ENCODE data around the gene ABTB2. TPM values are rescaled to one million over a fixed set of nuclear protein-coding genes. Genes with fewer than 3 reads are reported as not detected.

The ABTB2 gene
- total RNA-seq, 1 donor from 2014 or later: 3.2 TPM

- ATAC-seq (no peak), DNase-seq (no peak)
- Histone ChIP-seq H3K36me3 (peaks cover 99% of the 10 kb centered on the region), H3K4me3 (no peak overlapping the region), H3K27ac (no peak overlapping the region), H3K27me3 (no peaks in the 10 kb centered on the region), H3K9me3 (no peaks in the 10 kb centered on the region), H3K4me1 (no peaks in the 10 kb centered on the region)
- intact Hi-C loops (cut with DNase I): no loop called here
- TF ChIP-seq CTCF (IDR thresholded peaks at IDR 0.05): no peak
These were observed 222.4 kb downstream of the ABTB2 start for GRCh38 chr11:34135439-34135838.

DNA sequence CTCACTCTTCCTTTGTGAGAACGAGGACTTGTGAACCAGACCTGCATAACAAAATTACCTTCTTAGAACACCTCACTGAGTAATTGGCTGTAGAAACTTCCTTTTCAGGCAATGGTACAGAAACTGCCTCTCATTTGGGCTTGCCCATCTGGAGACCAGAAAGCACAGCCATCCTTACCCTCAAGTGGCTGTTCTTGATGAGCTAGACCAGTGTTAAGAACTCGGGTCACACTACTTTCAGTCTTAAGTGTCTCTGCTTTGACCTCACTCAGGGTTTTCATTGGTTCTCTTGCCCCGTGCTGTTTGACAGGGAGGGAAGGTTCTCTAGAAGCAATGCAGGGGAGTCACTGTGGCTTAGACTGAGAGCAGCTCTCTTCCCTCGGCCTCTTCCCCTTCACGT lies 223.0 kb downstream of the ABTB2 start:
- intact Hi-C loops (cut with DNase I): no loop called here
- H3K36me3 ChIP-seq: peaks cover 99% of the 10 kb centered on the region
- no peak overlapping the region for H3K27ac ChIP-seq
- no peak for DNase-seq
- H3K4me1 ChIP-seq: no peaks in the 10 kb centered on the region
- ATAC-seq: no peak
- H3K4me3 ChIP-seq: no peak overlapping the region
- H3K9me3 ChIP-seq: no peaks in the 10 kb centered on the region
- TF ChIP-seq CTCF (IDR thresholded peaks at IDR 0.05): no peak
- H3K27me3 ChIP-seq: no peaks in the 10 kb centered on the region

DNA sequence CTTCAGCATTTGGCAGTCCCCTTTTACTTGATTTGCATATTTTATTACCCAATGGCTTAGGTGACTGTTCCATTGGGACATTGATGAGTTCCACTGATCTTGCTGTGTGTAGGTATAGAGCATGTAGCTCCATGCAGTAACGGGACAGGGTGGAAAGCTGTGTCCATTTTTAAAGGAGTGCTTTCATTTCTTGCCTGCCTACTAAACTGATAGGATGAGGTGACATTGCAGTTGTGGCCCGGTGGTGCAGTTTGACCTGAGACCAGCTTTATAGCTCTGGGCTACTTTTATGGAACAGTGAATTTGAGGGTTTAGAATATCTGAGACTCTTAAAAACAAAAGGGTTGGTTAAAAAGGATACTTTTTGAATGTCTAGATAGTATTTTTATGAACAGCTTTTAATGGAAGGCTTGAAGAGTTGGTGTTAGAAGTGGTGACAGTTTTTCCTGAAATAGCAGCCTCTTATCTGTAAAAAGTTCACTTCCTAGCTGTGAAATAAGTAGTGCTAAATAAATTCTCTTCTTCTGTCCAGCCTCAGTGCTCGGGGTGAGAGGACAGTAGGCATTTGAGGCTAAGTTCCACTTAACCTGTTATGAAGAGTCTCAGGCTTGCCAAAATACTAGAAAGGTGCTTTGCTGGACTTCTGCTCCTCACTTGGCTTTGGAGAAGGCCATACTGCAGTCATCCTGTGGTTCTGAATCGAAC lies 225.4 kb downstream of the ABTB2 start:
- Histone ChIP-seq H3K4me1 (no peaks in the 10 kb centered on the region), H3K27ac (no peak overlapping the region), H3K27me3 (no peaks in the 10 kb centered on the region), H3K36me3 (peaks cover 97% of the 10 kb centered on the region), H3K9me3 (no peaks in the 10 kb centered on the region), H3K4me3 (no peak overlapping the region)
- ATAC-seq: no peak
- intact Hi-C loops (cut with DNase I): no loop called here
- DNase-seq: no peak
- no peak for TF ChIP-seq CTCF (IDR thresholded peaks at IDR 0.05)

- ATAC-seq (no peak), DNase-seq (no peak)
- no peak overlapping the region for H3K27ac ChIP-seq
- no peaks in the 10 kb centered on the region for H3K9me3 ChIP-seq
- H3K36me3 ChIP-seq: peaks cover 98% of the 10 kb centered on the region
- TF ChIP-seq CTCF (IDR thresholded peaks at IDR 0.05): no peak
- no peaks in the 10 kb centered on the region for H3K27me3 ChIP-seq
- intact Hi-C loops (cut with DNase I): no loop called here
- no peak overlapping the region for H3K4me3 ChIP-seq
- H3K4me1 ChIP-seq: no peaks in the 10 kb centered on the region
These were observed 229.0 kb downstream of the ABTB2 start for GRCh38 chr11:34128824-34129223.

DNA sequence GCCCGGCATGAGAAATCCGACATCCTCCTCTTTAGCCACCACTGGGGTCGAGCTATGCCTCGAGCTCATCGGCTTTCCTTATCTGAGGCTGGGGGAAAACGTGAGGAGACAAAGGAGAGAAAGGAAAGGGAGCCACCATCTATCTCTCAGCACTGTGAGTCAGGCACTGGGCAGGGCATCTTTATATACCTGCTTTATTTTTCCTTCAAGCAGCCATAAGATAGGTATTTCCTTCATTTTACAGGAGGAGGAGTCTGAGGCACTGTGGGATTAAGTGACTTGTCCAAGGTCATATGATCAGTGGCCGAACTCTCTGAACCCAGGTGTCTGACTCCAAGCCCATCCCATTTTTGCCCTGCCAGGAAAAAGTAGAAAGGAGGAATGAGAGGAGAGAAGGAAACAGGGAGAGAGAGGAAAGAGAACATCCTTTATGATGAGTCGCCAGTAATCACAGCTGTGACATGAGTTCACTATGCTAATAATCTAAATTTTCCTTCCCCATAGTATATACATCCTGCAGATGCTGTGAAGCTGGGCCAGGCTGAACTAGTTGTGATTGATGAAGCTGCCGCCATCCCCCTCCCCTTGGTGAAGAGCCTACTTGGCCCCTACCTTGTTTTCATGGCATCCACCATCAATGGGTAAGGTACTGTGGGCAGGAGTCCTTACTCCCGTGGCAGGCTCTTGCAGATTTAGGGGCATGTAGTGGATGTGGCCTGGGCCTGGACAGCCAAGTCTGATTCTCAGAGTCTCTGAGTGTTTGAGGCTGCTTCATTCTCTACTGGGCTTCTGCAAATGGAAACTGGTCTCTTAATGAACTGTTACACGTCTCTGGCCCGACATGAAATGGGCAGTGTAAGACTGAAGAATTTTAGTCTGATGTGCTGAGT lies 230.6 kb downstream of the ABTB2 start:
- DNase-seq: no peak
- no peak for ATAC-seq
- Histone ChIP-seq H3K27ac (no peak overlapping the region), H3K27me3 (no peaks in the 10 kb centered on the region), H3K4me3 (no peak overlapping the region), H3K9me3 (no peaks in the 10 kb centered on the region), H3K4me1 (no peaks in the 10 kb centered on the region), H3K36me3 (peaks cover 98% of the 10 kb centered on the region)
- TF ChIP-seq CTCF (IDR thresholded peaks at IDR 0.05): no peak
- intact Hi-C loops (cut with DNase I): no loop called here
